CD4-positive, alpha-beta T cell treated with Interleukin-17A for 4 hours (primary cell): ENCODE measurements around the gene RASSF9.

Experiments used
- DNase-seq: peaks from one replicate; pipeline ENCODE4 v3.0.0-alpha.2; 2020; ENCODE audit warnings: mixed read lengths

The RASSF9 gene

GRCh38 chr12:85836197-85837090, at the start of gene RASSF9:
Gene RASSF9, minus strand, starts transcription at chr12:85836409. Its CDS starts 208 bp downstream, at chr12:85836201.
- DNase-seq: no peak

- no peak for DNase-seq
These were observed 47.6 kb upstream of the RASSF9 start for GRCh38 chr12:85883763-85884162.

- DNase-seq: no peak
These were observed 41.2 kb upstream of the RASSF9 start for GRCh38 chr12:85877459-85877858.

- DNase-seq: no peak
These were observed 37.8 kb upstream of the RASSF9 start, which contains the start of gene NTS for GRCh38 chr12:85874031-85874461. Gene NTS, plus strand, starts transcription at chr12:85874295. Its CDS starts 109 bp downstream, at chr12:85874404.

GRCh38 chr12:85872497-85873091, 36.4 kb upstream of the RASSF9 start:
- DNase-seq: no peak

GRCh38 chr12:85866986-85867776, 31.0 kb upstream of the RASSF9 start:
- DNase-seq: no peak

GRCh38 chr12:85865890-85866289, 29.7 kb upstream of the RASSF9 start:
- DNase-seq: no peak

GRCh38 chr12:85856966-85857365, 20.8 kb upstream of the RASSF9 start:
- DNase-seq: no peak

- DNase-seq: no peak
These were observed 19.1 kb upstream of the RASSF9 start for GRCh38 chr12:85855305-85855704.

GRCh38 chr12:85849344-85849743, 13.1 kb upstream of the RASSF9 start:
- DNase-seq: no peak

GRCh38 chr12:85843606-85844310, 7.5 kb upstream of the RASSF9 start:
- no peak for DNase-seq

- DNase-seq: no peak
These were observed 598 bp downstream of the RASSF9 start for GRCh38 chr12:85835426-85836196.

GRCh38 chr12:85834378-85834777, 1.8 kb downstream of the RASSF9 start:
- DNase-seq: no peak

- DNase-seq: no peak
These were observed 2.6 kb downstream of the RASSF9 start for GRCh38 chr12:85833579-85833978.

- no peak for DNase-seq
These were observed 4.8 kb downstream of the RASSF9 start for GRCh38 chr12:85831327-85831990.

GRCh38 chr12:85829391-85829790, 6.8 kb downstream of the RASSF9 start:
- no peak for DNase-seq

- no peak for DNase-seq
These were observed 7.6 kb downstream of the RASSF9 start for GRCh38 chr12:85828576-85828975.

GRCh38 chr12:85825746-85826145, 10.5 kb downstream of the RASSF9 start:
- DNase-seq: no peak

GRCh38 chr12:85823436-85824180, 12.6 kb downstream of the RASSF9 start:
- no peak for DNase-seq

GRCh38 chr12:85821759-85822158, 14.4 kb downstream of the RASSF9 start:
- no peak for DNase-seq
